Sigmoid colon (tissue), 7 donors: ENCODE data around the gene ENOX2. TPM values are rescaled to one million over a fixed set of nuclear protein-coding genes. Genes with fewer than 3 reads are reported as not detected.
"Not testable (repeated sequence)": the region's sequence is repeated elsewhere in the genome, so short reads cannot be mapped to it uniquely, and the experiment has no call there.

Source experiments
- DNase-seq: peaks from one replicate; pipeline ENCODE4 v3.0.0-alpha.2; 2019
- H3K27ac ChIP-seq, 4 donors: fragments of 200-600 bp; sonication (generic); one replicate each; pipeline ENCODE4 v1.5.1; 2016 to 2019; ENCODE audit warnings: mild to moderate bottlenecking in 1 of 4
- H3K27me3 ChIP-seq, 3 donors: fragments of 200-600 bp; sonication (generic); one replicate each; pipeline ENCODE4 v1.5.1; 2019; ENCODE audit warnings: mild to moderate bottlenecking in 1 of 3
- H3K36me3 ChIP-seq, 4 donors: fragments of 200-600 bp; sonication (generic); one replicate each; pipeline ENCODE4 v1.5.1; 2016 to 2019
- H3K4me1 ChIP-seq, 4 donors: fragments of 200-600 bp; sonication (generic); one replicate each; pipeline ENCODE4 v1.5.1; 2017 to 2019
- H3K4me3 ChIP-seq, 4 donors: fragments of 200-600 bp; sonication (generic); one replicate each; pipeline ENCODE4 v1.5.1; 2017 to 2019; ENCODE audit warnings: mild to moderate bottlenecking in 2 of 4, moderate library complexity in 1 of 4
- H3K9me3 ChIP-seq, 4 donors: fragments of 200-600 bp in 3 of 4; sonication (generic) in 3 of 4; one replicate each; pipeline versions ENCODE4 v1.5.1 to v1.6.1; 2013 to 2019
- CTCF ChIP-seq, 4 experiments: fragments of 450-650 bp in 3 of 4; fragments of 200-600 bp in 1 of 4; IDR thresholded peaks; one replicate each; pipeline ENCODE4 v1.5.1; 2016 to 2019; ENCODE audit warnings: antibody characterized with exemption in 4 of 4, mild to moderate bottlenecking in 3 of 4, moderate library complexity in 2 of 4
- EP300 ChIP-seq, 4 donors: sonication (generic); formaldehyde crosslinking; IDR thresholded peaks; one replicate each; pipeline ENCODE4 v1.6.1; 2017; ENCODE audit warnings: antibody characterized with exemption in 4 of 4
- POLR2A ChIP-seq, 2 donors: fragments of 450-650 bp; IDR thresholded peaks; one replicate each; pipeline ENCODE4 v1.6.1; 2016; ENCODE audit warnings: antibody characterized with exemption in 2 of 2, mild to moderate bottlenecking in 2 of 2, moderate library complexity in 2 of 2
- POLR2AphosphoS5 ChIP-seq, 4 donors: sonication (generic); formaldehyde crosslinking; IDR thresholded peaks; one replicate each; pipeline ENCODE4 v1.6.1; 2017; ENCODE audit warnings: antibody characterized with exemption in 4 of 4
- WGBS, 2 donors: extraction: QIAGEN DNeasy Blood & Tissue Kit; methylation state at CpG; one replicate each; pipeline ENCODE4 v1.1.7; 2013; 5-methylcytosine and 5-hydroxymethylcytosine counted together
- intact Hi-C: fragments of 100-400 bp; cut with DNase I; formaldehyde crosslinking; loops from one replicate; pipeline ENCODE4 v1.15.1; 2023
- polyA plus RNA-seq, 3 donors: library from polyadenylated mRNA; stranded (reverse); fragments of 200-250 nt; gene quantifications; one replicate each; pipeline ENCODE4 v1.2.3, GENCODE V29; 2013
- total RNA-seq, 4 donors: library from RNA; depleted of rRNA; stranded (reverse); fragments of >200 nt; gene quantifications; one replicate each; pipeline ENCODE4 v1.1.0, GENCODE V29; 2016
- donor health status: healthy with polysubstance abuse.
- donor health status: Bipolar disorder and iron deficiency.
- donor health status: healthy.

Gene ENOX2
- total and polyA plus RNA-seq, 7 donors, result 2.4 to 28.9 (median 18.8) TPM

GRCh38 chrX:130801901-130802300 lies 101.1 kb downstream of the ENOX2 start:
- H3K36me3 ChIP-seq, result no peaks in the 10 kb centered on the region
- no peak overlapping the region for H3K4me3 ChIP-seq
- no peak for DNase-seq
- no peak for TF ChIP-seq POLR2AphosphoS5 (IDR thresholded peaks at IDR 0.05)
- no peak for TF ChIP-seq EP300 (IDR thresholded peaks at IDR 0.05)
- H3K4me1 ChIP-seq, result no peaks in the 10 kb centered on the region
- no peaks in the 10 kb centered on the region for H3K27me3 ChIP-seq
- intact Hi-C loops, result no loop called here
- WGBS, 2 donors, result 91 to 92% methylated on average over 2 of the region's 2 CpGs
- H3K9me3 ChIP-seq, result no peaks in the 10 kb centered on the region
- no peak overlapping the region for H3K27ac ChIP-seq

- Histone ChIP-seq H3K27ac (no peak overlapping the region), H3K36me3 (no peaks in the 10 kb centered on the region), H3K27me3 (no peaks in the 10 kb centered on the region), H3K4me3 (no peak overlapping the region), H3K4me1 (no peaks in the 10 kb centered on the region), H3K9me3 (no peaks in the 10 kb centered on the region)
- DNase-seq, result no peak
- intact Hi-C loops, result no loop called here
- 88 to 94% methylated on average over 1 of the region's 1 CpG for WGBS, 2 donors
- no peak for TF ChIP-seq EP300 (IDR thresholded peaks at IDR 0.05)
- TF ChIP-seq CTCF (IDR thresholded peaks at IDR 0.05), result no peak
- no peak for TF ChIP-seq POLR2A (IDR thresholded peaks at IDR 0.05)
- no peak for TF ChIP-seq POLR2AphosphoS5 (IDR thresholded peaks at IDR 0.05)
These were observed 103.6 kb downstream of the ENOX2 start for GRCh38 chrX:130799393-130799792.

- Histone ChIP-seq H3K9me3 (no peaks in the 10 kb centered on the region), H3K27me3 (no peaks in the 10 kb centered on the region), H3K4me1 (no peaks in the 10 kb centered on the region), H3K27ac (no peak overlapping the region), H3K36me3 (no peaks in the 10 kb centered on the region), H3K4me3 (no peak overlapping the region)
- intact Hi-C loops, result no loop called here
- DNase-seq, result no peak
- TF ChIP-seq POLR2A (IDR thresholded peaks at IDR 0.05) (no peak), EP300 (IDR thresholded peaks at IDR 0.05) (no peak), POLR2AphosphoS5 (IDR thresholded peaks at IDR 0.05) (no peak), CTCF (IDR thresholded peaks at IDR 0.05) (no peak)
These were observed 109.0 kb downstream of the ENOX2 start for GRCh38 chrX:130793975-130794374.

GRCh38 chrX:130791870-130792269 lies 111.1 kb downstream of the ENOX2 start:
- 95 to 96% methylated on average over 2 of the region's 2 CpGs for WGBS, 2 donors
- DNase-seq, intact Hi-C loops, H3K9me3 ChIP-seq, H3K27ac ChIP-seq, H3K36me3 ChIP-seq, H3K27me3 ChIP-seq, H3K4me1 ChIP-seq, H3K4me3 ChIP-seq: not testable (repeated sequence)

GRCh38 chrX:130789793-130790192 lies 113.2 kb downstream of the ENOX2 start:
- Histone ChIP-seq H3K27me3 (no peaks in the 10 kb centered on the region), H3K9me3 (no peaks in the 10 kb centered on the region), H3K27ac (no peak overlapping the region), H3K4me1 (no peaks in the 10 kb centered on the region), H3K36me3 (no peaks in the 10 kb centered on the region), H3K4me3 (no peak overlapping the region)
- intact Hi-C loops, result no loop called here
- TF ChIP-seq EP300 (IDR thresholded peaks at IDR 0.05) (no peak), CTCF (IDR thresholded peaks at IDR 0.05) (no peak), POLR2AphosphoS5 (IDR thresholded peaks at IDR 0.05) (no peak), POLR2A (IDR thresholded peaks at IDR 0.05) (no peak)
- no peak for DNase-seq
- WGBS, 2 donors, result 97 to 99% methylated on average over 2 of the region's 2 CpGs

GRCh38 chrX:130788786-130789581 lies 114.0 kb downstream of the ENOX2 start:
- no peak for DNase-seq
- H3K27ac ChIP-seq, result no peak overlapping the region
- H3K4me1 ChIP-seq, result no peaks in the 10 kb centered on the region
- no peak overlapping the region for H3K4me3 ChIP-seq
- H3K27me3 ChIP-seq, result no peaks in the 10 kb centered on the region
- no peaks in the 10 kb centered on the region for H3K9me3 ChIP-seq
- intact Hi-C loops, result no loop called here
- 84 to 88% methylated on average over 4 of the region's 4 CpGs for WGBS, 2 donors
- no peaks in the 10 kb centered on the region for H3K36me3 ChIP-seq
- TF ChIP-seq POLR2AphosphoS5 (IDR thresholded peaks at IDR 0.05) (no peak), CTCF (IDR thresholded peaks at IDR 0.05) (no peak), POLR2A (IDR thresholded peaks at IDR 0.05) (no peak), EP300 (IDR thresholded peaks at IDR 0.05) (no peak)
